K562 (cell line): ENCODE data around the gene IFNGR2. TPM values are rescaled to one million over a fixed set of nuclear protein-coding genes. Genes with fewer than 3 reads are reported as not detected.

Source experiments
- ATAC-seq: fragments of 200-7000 bp; cut with Tn5 transposase; 3 replicates; pipeline ENCODE4 v1.9.1; 2020; ENCODE audit warnings: moderate library complexity
- BruUV-seq: library from RNA; stranded (reverse); fragments of 400-500 nt; replicated peaks from 2 replicates; lab custom pipeline; 2021; lab: Mats Ljungman, UMichigan
- CTCF ChIA-PET: fragments of 300-600 bp; formaldehyde crosslinking; extraction: SDS; loops from one replicate; lab custom pipeline; 2021; ENCODE audit warnings: low intra/inter-chr PET ratio; lab: Yijun Ruan, JAX
- POLR2A ChIA-PET: fragments of 300-600, 350-650 bp; sonication (Branson Sonifier 250); formaldehyde crosslinking; extraction: SDS; loops from one replicate; lab custom pipeline; 2021; ENCODE audit warnings: antibody characterized with exemption, inconsistent platforms; lab: Yijun Ruan, JAX
- DNase-seq, 4 experiments: peaks; one replicate each; pipeline versions ENCODE4 v3.0.0 to v3.0.0-alpha.2; 2011 to 2018; ENCODE audit warnings: low spot score in 3 of 4, mixed read lengths in 3 of 4; ENCODE audit errors: extremely low read depth in 1 of 4
- FAIRE-seq: peaks from 2 replicates; lab custom pipeline; 2011; peaks lifted over from hg19 to GRCh38; lab: Jason Lieb, UNC
- H2AFZ ChIP-seq: 2 replicates; pipeline ENCODE4 v1.6.0; 2011; ENCODE audit warnings: low read depth, low read length, control low read depth, inconsistent platforms
- H3K27ac ChIP-seq: fragments of 200-600 bp; 3 replicates; pipeline ENCODE4 v1.8.0; 2011; ENCODE audit warnings: low read depth, mild to moderate bottlenecking, control low read depth, inconsistent platforms, low read length, moderate library complexity, mixed read lengths; ENCODE audit errors: extremely low read depth
- H3K27me3 ChIP-seq, 2 experiments: fragments of 300-600 bp in 1 of 2; 2 replicates in 1 of 2; 3 replicates in 1 of 2; pipeline versions ENCODE4 v1.6.0 to v1.8.0; 2011; ENCODE audit warnings: inconsistent platforms in 2 of 2, low read length in 2 of 2, mild to moderate bottlenecking in 1 of 2, mixed read lengths in 1 of 2, moderate library complexity in 1 of 2; ENCODE audit not compliant: control insufficient read depth in 2 of 2, insufficient read depth in 2 of 2
- H3K36me3 ChIP-seq: fragments of 300-600 bp; 3 replicates; pipeline ENCODE4 v1.8.0; 2011; ENCODE audit warnings: mild to moderate bottlenecking, low read length, inconsistent platforms; ENCODE audit not compliant: control insufficient read depth, insufficient read depth
- H3K4me1 ChIP-seq, 2 experiments: fragments of 200-600 bp in 1 of 2; replicated peaks in 1 of 2; 2 replicates in 1 of 2; 3 replicates in 1 of 2; pipeline versions ENCODE4 v1.5.1 to v1.8.0; 2011; ENCODE audit warnings: inconsistent platforms in 2 of 2, low read length in 2 of 2, mild to moderate bottlenecking in 1 of 2, mixed read lengths in 1 of 2, moderate library complexity in 1 of 2; ENCODE audit not compliant: control insufficient read depth in 2 of 2, insufficient read depth in 2 of 2
- H3K4me2 ChIP-seq: 2 replicates; pipeline ENCODE4 v1.6.1; 2011; ENCODE audit warnings: low read length, control low read depth, inconsistent platforms, mixed read lengths; ENCODE audit not compliant: insufficient read depth
- H3K4me3 ChIP-seq: fragments of 200-600 bp; sonication (generic), shearing (Covaris generic); 2 replicates; pipeline ENCODE4 v1.5.1; 2016; ENCODE audit warnings: control low read depth, inconsistent platforms
- H3K79me2 ChIP-seq: fragments of 200-600 bp; 3 replicates; pipeline ENCODE4 v1.8.0; 2011; ENCODE audit warnings: low read length, inconsistent platforms; ENCODE audit not compliant: control insufficient read depth, insufficient read depth
- H3K9ac ChIP-seq, 2 experiments: 2 replicates each; pipeline versions ENCODE4 v1.6.0 to v1.6.1; 2011; ENCODE audit warnings: low read depth in 2 of 2, low read length in 2 of 2, control low read depth in 1 of 2, inconsistent platforms in 1 of 2, mild to moderate bottlenecking in 1 of 2, mixed read lengths in 1 of 2; ENCODE audit not compliant: insufficient read depth in 1 of 2
- H3K9me1 ChIP-seq: one replicate; pipeline ENCODE4 v1.6.0; 2011; ENCODE audit warnings: inconsistent platforms, mild to moderate bottlenecking, low read length, moderate library complexity; ENCODE audit not compliant: control insufficient read depth, insufficient read depth
- H3K9me3 ChIP-seq: replicated peaks from 2 replicates; pipeline ENCODE4 v1.5.1; 2011; ENCODE audit warnings: low read depth, low read length, inconsistent platforms; ENCODE audit not compliant: control insufficient read depth, insufficient read depth
- H4K20me1 ChIP-seq: replicated peaks from 2 replicates; pipeline ENCODE4 v1.6.1; 2011; ENCODE audit warnings: low read length, inconsistent platforms, mixed read lengths; ENCODE audit not compliant: control insufficient read depth, insufficient read depth
- BMI1 ChIP-seq: fragments of 150-350 bp; IDR thresholded peaks from 2 replicates; pipeline ENCODE4 v1.6.1; 2014; ENCODE audit warnings: low read length
- RERE ChIP-seq: sonication (generic); formaldehyde crosslinking; IDR thresholded peaks from 2 replicates; pipeline ENCODE4 v1.8.0; 2023; ENCODE audit warnings: missing genetic modification reagents, mild to moderate bottlenecking, borderline replicate concordance
- WGBS: fragments of 100-300 bp; shearing (Covaris generic); methylation state at CpG from one replicate; pipeline ENCODE4 v1.1.6; 2016; ENCODE audit warnings: low coverage, mixed read lengths; ENCODE audit not compliant: insufficient coverage; ENCODE audit errors: missing lambda C conversion rate; 5-methylcytosine and 5-hydroxymethylcytosine counted together
- in situ Hi-C: fragments of 300-500 bp; cut with MboI; formaldehyde crosslinking; loops from 4 replicates; pipeline ENCODE4 v1.15.0; 2018; ENCODE audit warnings: inconsistent platforms, mixed read lengths
- intact Hi-C: fragments of 100-400 bp; cut with micrococcal nuclease; formaldehyde crosslinking; loops from 2 replicates; pipeline ENCODE4 v1.14.2; 2022
- polyA plus RNA-seq, 8 experiments: library from polyadenylated mRNA; depleted of rRNA in 4 of 8; stranded (reverse) in 5 of 8; unstranded in 3 of 8; fragments of >200 nt; fragmentation: Nextera tagmentation in 2 of 8; fragmentation: Illumina TruSeq in 1 of 8; extraction: Ambion mirVana in 2 of 8; extraction: Trizol in 1 of 8; gene quantifications; 2 replicates each; pipeline versions ENCODE4 v1.2.1 to v1.2.3, GENCODE V29; 2011 to 2014; ENCODE audit warnings: inconsistent platforms in 1 of 8, missing spikeins in 1 of 8
- total RNA-seq, 7 experiments: library from RNA; depleted of rRNA in 6 of 7; stranded (reverse); fragments of >200 nt in 6 of 7; fragmentation: Illumina TruSeq in 2 of 7; extraction: Trizol in 2 of 7; gene quantifications; 2 replicates each; pipeline versions ENCODE4 v1.2.1 to v1.2.3, GENCODE V29; 2011 to 2021; ENCODE audit warnings: low replicate concordance in 1 of 7

Gene IFNGR2
- total and polyA plus RNA-seq, 9 of the 15 experiments (the other 6 are each of a cell fraction or from before 2014, with no cell fraction given): 6.7 to 58.0 (median 28.5) TPM

GRCh38 chr21:33414926-33415325, 11.7 kb downstream of the IFNGR2 start:
- Histone ChIP-seq H3K9ac (no peak overlapping the region), H3K79me2 (peaks cover 20% of the 10 kb centered on the region; the same call in 2 of the 3 replicates), H3K9me3 (no peaks in the 10 kb centered on the region), H3K27ac (no peak overlapping the region), H3K27me3 (no peaks in the 10 kb centered on the region), H4K20me1 (peaks cover 6% of the 10 kb centered on the region; the same call in 1 of the 2 replicates), H3K9me1 (peaks cover 4% of the 10 kb centered on the region), H3K36me3 (peaks cover 60% of the 10 kb centered on the region), H3K4me1 (no peaks in the 10 kb centered on the region; a peak in 1 of 5 replicates), H2AFZ (no peak overlapping the region), H3K4me2 (no peak overlapping the region), H3K4me3 (no peak overlapping the region)
- BruUV-seq: no TSS peak
- FAIRE-seq (no peak), ATAC-seq (no peak), DNase-seq (no peak)
- ChIA-PET CTCF (no interaction called here), POLR2A (interaction anchor here (1.2 kb wide), 1 partner anchor 43 kb away, joined by 3 read pairs; no protein-coding TSS in a partner anchor)
- 81% methylated on average over 11 of the region's 11 CpGs for WGBS
- TF ChIP-seq BMI1 (no peak), RERE (CRISPR knock-in tag) (no peak)
- intact Hi-C loops (no loop called here), in situ Hi-C loops (no loop called here)
